Measurements from ENCODE around the gene MARK4. TPM values are rescaled to one million over a fixed set of nuclear protein-coding genes. Genes with fewer than 3 reads are reported as not detected.

The MARK4 gene
- total RNA-seq, 2 experiments from 2014 or later: 18.1 to 19.8 TPM

DNA sequence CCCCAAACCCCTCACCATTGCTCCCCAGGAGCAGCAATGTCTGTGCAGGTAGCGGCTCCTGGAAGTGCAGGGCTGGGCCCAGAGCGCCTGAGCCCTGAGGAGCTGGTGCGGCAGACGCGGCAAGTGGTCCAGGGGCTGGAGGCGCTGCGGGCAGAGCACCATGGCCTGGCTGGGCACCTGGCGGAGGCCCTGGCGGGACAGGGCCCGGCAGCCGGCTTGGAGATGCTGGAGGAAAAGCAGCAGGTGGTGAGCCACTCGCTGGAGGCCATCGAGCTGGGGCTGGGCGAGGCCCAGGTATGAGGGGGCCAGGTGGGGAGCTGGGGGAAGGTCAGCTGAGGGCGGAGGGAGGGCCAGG lies 94.4 kb downstream of the MARK4 start:
- H3K36me3 ChIP-seq (ENCODE audit: insufficient read depth, low read length): no peaks in the 10 kb centered on the region

GRCh38 chr19:45346449-45346848 lies 95.4 kb downstream of the MARK4 start:
- no peak for ATAC-seq (ENCODE audit: poor library complexity)
- intact Hi-C loops (cut with DNase I, micrococcal nuclease): no loop called here
- CTCF ChIA-PET: no interaction called here
- Histone ChIP-seq H3K27me3 (ENCODE audit: control insufficient read depth in 1 of 2, insufficient read depth in 2 of 2, low read length in 2 of 2) (peaks cover 17 to 33% of the 10 kb centered on the region in 2 experiments), H3K4me3 (ENCODE audit: low read length) (no peak overlapping the region), H3K27ac (ENCODE audit: low read depth in 1 of 2, low read length in 2 of 2) (no peak overlapping the region), H3K9me3 (ENCODE audit: control insufficient read depth in 1 of 2, insufficient read depth in 1 of 2, low read length in 2 of 2) (peaks cover 0 to 8% of the 10 kb centered on the region in 2 experiments), H3K36me3 (ENCODE audit: insufficient read depth, low read length) (peaks cover 4% of the 10 kb centered on the region), H3K4me1 (ENCODE audit: insufficient read depth, low read length) (no peaks in the 10 kb centered on the region)
- POLR2A ChIA-PET: no interaction called here
- Mint-ChIP-seq H3K9me3 (no peaks in the 10 kb centered on the region), H3K4me1 (ENCODE audit: low read depth) (no peaks in the 10 kb centered on the region), H3K27ac (no peak overlapping the region), H3K36me3 (ENCODE audit: low read depth) (peaks cover 5% of the 10 kb centered on the region), H3K27me3 (peaks cover 25% of the 10 kb centered on the region), H3K4me3 (no peak overlapping the region)
- DNase-seq: no peak
- no peak for TF ChIP-seq CTCF (IDR thresholded peaks at IDR 0.05)

More for the DNA sequence above, 94.4 kb downstream of the MARK4 start:
- intact Hi-C loops (cut with DNase I, micrococcal nuclease): no loop called here
- Mint-ChIP-seq H3K4me3 (no peak overlapping the region), H3K27me3 (peaks cover 25% of the 10 kb centered on the region), H3K27ac (no peak overlapping the region), H3K36me3 (ENCODE audit: low read depth) (peaks cover 5% of the 10 kb centered on the region), H3K9me3 (no peaks in the 10 kb centered on the region), H3K4me1 (ENCODE audit: low read depth) (no peaks in the 10 kb centered on the region)
- ChIA-PET POLR2A (no interaction called here), CTCF (no interaction called here)
- no peak for TF ChIP-seq CTCF (IDR thresholded peaks at IDR 0.05)
- Histone ChIP-seq H3K9me3 (ENCODE audit: control insufficient read depth in 1 of 2, insufficient read depth in 1 of 2, low read length in 2 of 2) (peaks cover 0 to 8% of the 10 kb centered on the region in 2 experiments), H3K4me3 (ENCODE audit: low read length) (no peak overlapping the region), H3K27ac (ENCODE audit: low read depth in 1 of 2, low read length in 2 of 2) (no peak overlapping the region), H3K27me3 (ENCODE audit: control insufficient read depth in 1 of 2, insufficient read depth in 2 of 2, low read length in 2 of 2) (peaks cover 24 to 40% of the 10 kb centered on the region in 2 experiments), H3K4me1 (ENCODE audit: insufficient read depth, low read length) (peaks cover 4% of the 10 kb centered on the region)
- DNase-seq (no peak), ATAC-seq (ENCODE audit: poor library complexity) (no peak)

- no peak for TF ChIP-seq CTCF (IDR thresholded peaks at IDR 0.05)
- H3K27ac Mint-ChIP-seq: no peak overlapping the region
- H3K36me3 Mint-ChIP-seq (ENCODE audit: low read depth): peaks cover 10% of the 10 kb centered on the region
- peaks cover 25% of the 10 kb centered on the region for H3K27me3 Mint-ChIP-seq
- POLR2A ChIA-PET: no interaction called here
- H3K4me3 Mint-ChIP-seq: no peak overlapping the region
- H3K4me3 ChIP-seq (ENCODE audit: low read length): no peak overlapping the region
- peaks cover 10% of the 10 kb centered on the region for H3K36me3 ChIP-seq (ENCODE audit: insufficient read depth, low read length)
- peaks cover 14 to 23% of the 10 kb centered on the region in 2 experiments for H3K27me3 ChIP-seq (ENCODE audit: control insufficient read depth in 1 of 2, insufficient read depth in 2 of 2, low read length in 2 of 2)
- intact Hi-C loops (cut with DNase I, micrococcal nuclease): no loop called here
- H3K9me3 Mint-ChIP-seq: no peaks in the 10 kb centered on the region
- CTCF ChIA-PET: no interaction called here
- DNase-seq: no peak
- H3K27ac ChIP-seq (ENCODE audit: low read depth in 1 of 2, low read length in 2 of 2): no peak overlapping the region
- ATAC-seq (ENCODE audit: poor library complexity): no peak
- peaks cover 0 to 8% of the 10 kb centered on the region in 2 experiments for H3K9me3 ChIP-seq (ENCODE audit: control insufficient read depth in 1 of 2, insufficient read depth in 1 of 2, low read length in 2 of 2)
- no peaks in the 10 kb centered on the region for H3K4me1 Mint-ChIP-seq (ENCODE audit: low read depth)
- no peaks in the 10 kb centered on the region for H3K4me1 ChIP-seq (ENCODE audit: insufficient read depth, low read length)
These were observed 96.7 kb downstream of the MARK4 start for GRCh38 chr19:45347570-45348366.

All from CD4-positive, alpha-beta T cell (primary cell).